Urinary bladder (tissue), 4 donors: ENCODE measurements around the gene BRCC3. TPM values are rescaled to one million over a fixed set of nuclear protein-coding genes. Genes with fewer than 3 reads are reported as not detected.
A peak's percentile ranks its signal among the peaks of the same experiment; 100 is the strongest.

Experiments used
- DNase-seq: peaks from one replicate; pipeline ENCODE4 v3.0.0-alpha.2; 2015; ENCODE audit errors: extremely low spot score
- H3K27ac ChIP-seq: one replicate; pipeline ENCODE4 v1.5.1; 2013; ENCODE audit warnings: low read depth, mild to moderate bottlenecking, moderate library complexity
- H3K36me3 ChIP-seq: one replicate; pipeline ENCODE4 v1.6.1; 2013; ENCODE audit warnings: mild to moderate bottlenecking, moderate library complexity; ENCODE audit not compliant: insufficient read depth
- H3K4me1 ChIP-seq: one replicate; pipeline ENCODE4 v1.6.1; 2013; ENCODE audit warnings: mild to moderate bottlenecking, moderate library complexity; ENCODE audit not compliant: insufficient read depth
- H3K4me3 ChIP-seq: one replicate; pipeline ENCODE4 v1.5.1; 2013; ENCODE audit warnings: low read depth, low read length
- WGBS: extraction: QIAGEN DNeasy Blood & Tissue Kit; methylation state at CpG from one replicate; pipeline ENCODE4 v1.1.7; 2013; 5-methylcytosine and 5-hydroxymethylcytosine counted together
- polyA plus RNA-seq: library from polyadenylated mRNA; stranded (reverse); fragments of 200-250 nt; gene quantifications from one replicate; pipeline ENCODE4 v1.2.3, GENCODE V29; 2013
- total RNA-seq: library from RNA; depleted of rRNA; stranded (reverse); fragments of >200 nt; gene quantifications from one replicate; pipeline ENCODE4 v1.2.3, GENCODE V29; 2014
- donor health status: healthy with polysubstance abuse.
- donor health status: healthy.

Gene BRCC3
- total and polyA plus RNA-seq, 2 donors, result 12.1 to 16.3 TPM

DNA sequence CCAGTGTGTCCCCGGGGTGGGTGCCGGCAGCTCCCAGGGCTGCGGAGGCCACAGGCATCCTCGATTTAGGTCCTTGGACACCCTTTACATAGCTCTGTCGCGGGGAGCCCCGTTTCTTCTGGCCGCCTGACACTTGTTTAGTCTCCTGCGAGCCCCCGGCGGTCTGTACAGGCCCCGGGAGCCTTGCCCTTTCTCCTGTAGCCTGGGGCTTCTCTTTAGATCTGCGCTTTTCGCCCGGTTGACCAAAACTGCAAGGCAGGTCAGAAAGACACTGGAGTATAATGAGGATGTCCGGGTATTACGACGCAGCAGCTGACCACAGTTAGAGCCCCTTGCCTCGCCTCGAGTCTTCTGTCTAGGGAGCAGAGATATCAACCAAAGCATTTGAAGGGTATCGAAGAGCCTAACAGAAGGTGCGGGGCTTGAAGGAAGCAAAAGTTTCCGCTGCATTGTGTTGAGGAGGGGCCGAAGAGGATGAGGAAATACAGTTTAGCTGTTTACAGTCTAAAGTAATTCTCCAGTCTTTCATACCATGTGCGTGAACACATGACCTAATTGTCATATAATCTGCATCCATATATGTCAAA lies 479 bp downstream of the BRCC3 start:
- H3K4me1 ChIP-seq, result no peaks in the 10 kb centered on the region
- H3K4me3 ChIP-seq, result peak overlapping the region; percentile 55
- H3K36me3 ChIP-seq, result no peaks in the 10 kb centered on the region
- under 1% methylated on average over 25 of the region's 25 CpGs for WGBS
- DNase-seq, result no peak
- H3K27ac ChIP-seq, result peak overlapping the region; percentile 67

DNA sequence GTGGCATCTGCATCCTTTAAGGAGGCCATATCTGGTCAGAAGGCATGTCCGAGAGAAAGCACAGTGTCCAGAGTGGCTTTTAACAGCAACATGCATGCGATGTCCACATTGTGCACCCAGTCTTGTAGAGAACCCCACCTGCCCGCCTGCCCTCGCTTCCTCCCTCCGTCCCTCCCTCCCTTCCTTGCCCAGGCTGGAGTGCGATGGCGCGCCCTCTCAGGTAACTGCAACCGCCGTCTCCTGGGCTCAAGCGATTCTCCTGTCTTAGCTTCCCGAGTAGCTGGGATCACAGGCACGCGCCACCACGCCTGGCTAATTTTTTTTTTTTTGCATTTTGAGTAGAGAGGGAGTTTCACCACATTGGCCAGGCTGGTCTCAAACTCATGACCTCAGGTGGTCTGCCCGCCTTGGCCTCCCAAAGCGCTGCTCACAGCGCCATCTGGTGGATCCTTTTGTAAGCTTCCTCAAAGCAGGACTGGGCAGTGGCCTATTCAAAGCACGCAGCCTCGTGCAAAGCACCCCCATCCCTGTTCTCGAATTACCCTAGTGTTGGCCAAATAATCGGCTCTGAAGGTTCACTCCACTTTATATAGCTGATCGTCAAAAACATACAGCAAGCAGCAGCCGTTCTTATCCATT lies 15.0 kb downstream of the BRCC3 start:
- H3K4me3 ChIP-seq, result no peak overlapping the region
- no peak overlapping the region for H3K27ac ChIP-seq
- H3K4me1 ChIP-seq, result no peaks in the 10 kb centered on the region
- 84% methylated on average over 24 of the region's 24 CpGs for WGBS
- no peak for DNase-seq
- H3K36me3 ChIP-seq, result no peaks in the 10 kb centered on the region

DNA sequence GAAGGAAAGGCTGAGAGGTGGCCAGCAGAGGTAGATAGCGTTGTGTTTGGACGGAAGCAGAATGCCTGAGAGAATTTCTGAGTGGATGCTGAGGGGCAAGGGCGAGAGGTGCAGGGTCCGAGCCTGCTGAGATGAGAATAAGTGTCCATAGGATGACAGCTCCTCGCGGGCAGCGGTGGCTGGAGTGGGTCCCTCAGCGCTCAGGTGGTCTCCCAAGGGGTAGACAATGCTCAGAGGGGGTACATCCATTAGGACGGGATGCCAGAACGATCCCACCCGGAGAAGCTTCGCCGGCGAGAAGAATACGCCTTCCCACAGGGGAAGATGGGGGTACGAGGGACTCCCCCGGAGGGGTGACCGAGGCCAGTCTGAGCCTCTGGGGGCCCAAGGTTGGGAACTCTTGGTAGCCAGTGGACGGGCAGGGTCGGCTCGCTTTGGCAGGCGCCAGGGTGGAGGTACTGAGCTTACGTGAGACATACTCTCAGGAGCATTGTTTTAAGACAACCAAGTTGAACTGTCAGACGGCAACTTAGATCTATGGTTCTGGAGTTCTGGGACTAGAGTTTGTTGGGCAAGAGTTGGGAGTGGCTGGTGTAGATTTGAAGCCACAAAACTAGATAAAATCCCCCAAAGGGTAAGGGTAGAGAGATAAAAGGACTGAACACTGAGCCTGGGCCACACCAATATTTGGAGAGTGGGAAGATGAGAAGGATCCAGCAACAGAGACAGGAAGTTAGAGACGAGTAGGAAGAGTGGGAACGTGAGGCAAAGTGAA lies 15.8 kb downstream of the BRCC3 start:
- no peak for DNase-seq
- Histone ChIP-seq H3K4me1 (no peaks in the 10 kb centered on the region), H3K36me3 (no peaks in the 10 kb centered on the region), H3K4me3 (no peak overlapping the region), H3K27ac (no peak overlapping the region)
- 96% methylated on average over 26 of the region's 26 CpGs for WGBS

GRCh38 chrX:155094468-155095061 lies 23.3 kb downstream of the BRCC3 start:
- 34% methylated on average over 4 of the region's 4 CpGs for WGBS
- Histone ChIP-seq H3K4me3 (no peak overlapping the region), H3K27ac (no peak overlapping the region), H3K4me1 (no peaks in the 10 kb centered on the region), H3K36me3 (no peaks in the 10 kb centered on the region)
- DNase-seq, result no peak

DNA sequence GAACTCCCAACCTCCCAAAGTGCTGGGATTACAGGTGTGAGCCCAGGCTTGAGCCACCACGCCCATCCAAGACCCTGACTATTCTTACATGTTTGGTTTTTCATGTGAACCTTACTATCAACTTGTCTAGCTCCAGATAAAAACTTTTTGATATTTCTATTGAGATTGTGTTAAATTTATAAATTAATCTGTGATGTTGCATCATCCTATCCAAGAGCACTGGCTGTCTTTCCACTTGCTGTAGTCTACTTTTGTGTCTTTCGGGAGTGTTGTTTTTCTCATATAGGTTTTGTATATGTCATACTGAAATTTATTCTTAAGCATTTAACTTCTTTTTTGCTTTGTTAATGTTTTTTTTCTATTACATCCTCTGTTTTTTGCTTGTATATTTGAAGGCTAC lies 34.6 kb downstream of the BRCC3 start:
- Histone ChIP-seq H3K4me1 (no peaks in the 10 kb centered on the region), H3K36me3 (peaks cover 1% of the 10 kb centered on the region), H3K4me3 (no peak overlapping the region), H3K27ac (no peak overlapping the region)
- 98% methylated on average over 2 of the region's 2 CpGs for WGBS
- DNase-seq, result no peak

DNA sequence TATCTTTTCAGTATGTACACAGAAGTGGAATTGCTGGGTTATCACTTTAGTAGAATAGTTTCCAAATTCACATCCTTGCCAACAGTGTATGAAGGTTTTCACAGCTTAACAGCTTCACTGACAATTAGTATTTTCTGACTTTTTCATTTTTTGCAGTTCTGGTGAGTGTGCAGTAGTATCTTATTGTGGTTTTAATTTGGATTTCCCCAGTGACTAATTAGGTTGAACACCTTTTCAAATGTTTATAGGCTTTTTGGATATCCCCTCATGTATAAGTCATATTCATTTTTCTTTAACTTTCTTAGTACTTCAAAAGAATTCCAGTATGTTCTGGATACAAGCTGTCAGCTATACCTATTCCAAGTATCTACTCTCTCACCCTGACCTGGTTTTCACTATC lies 37.1 kb downstream of the BRCC3 start:
- H3K4me3 ChIP-seq, result no peak overlapping the region
- no peak overlapping the region for H3K27ac ChIP-seq
- H3K36me3 ChIP-seq, result peaks cover 1% of the 10 kb centered on the region

GRCh38 chrX:155112171-155112570 lies 40.9 kb downstream of the BRCC3 start:
- Histone ChIP-seq H3K27ac (no peak overlapping the region), H3K4me3 (no peak overlapping the region), H3K36me3 (peaks cover 1% of the 10 kb centered on the region), H3K4me1 (no peaks in the 10 kb centered on the region)
- WGBS, result 92% methylated on average over 3 of the region's 3 CpGs
- DNase-seq, result no peak

More for the DNA sequence above, 37.1 kb downstream of the BRCC3 start:
- H3K4me1 ChIP-seq, result no peaks in the 10 kb centered on the region
- DNase-seq, result no peak

GRCh38 chrX:155113097-155113496 lies 41.8 kb downstream of the BRCC3 start:
- no peak for DNase-seq
- H3K4me3 ChIP-seq, result no peak overlapping the region
- WGBS, result 99% methylated on average over 4 of the region's 4 CpGs

DNA sequence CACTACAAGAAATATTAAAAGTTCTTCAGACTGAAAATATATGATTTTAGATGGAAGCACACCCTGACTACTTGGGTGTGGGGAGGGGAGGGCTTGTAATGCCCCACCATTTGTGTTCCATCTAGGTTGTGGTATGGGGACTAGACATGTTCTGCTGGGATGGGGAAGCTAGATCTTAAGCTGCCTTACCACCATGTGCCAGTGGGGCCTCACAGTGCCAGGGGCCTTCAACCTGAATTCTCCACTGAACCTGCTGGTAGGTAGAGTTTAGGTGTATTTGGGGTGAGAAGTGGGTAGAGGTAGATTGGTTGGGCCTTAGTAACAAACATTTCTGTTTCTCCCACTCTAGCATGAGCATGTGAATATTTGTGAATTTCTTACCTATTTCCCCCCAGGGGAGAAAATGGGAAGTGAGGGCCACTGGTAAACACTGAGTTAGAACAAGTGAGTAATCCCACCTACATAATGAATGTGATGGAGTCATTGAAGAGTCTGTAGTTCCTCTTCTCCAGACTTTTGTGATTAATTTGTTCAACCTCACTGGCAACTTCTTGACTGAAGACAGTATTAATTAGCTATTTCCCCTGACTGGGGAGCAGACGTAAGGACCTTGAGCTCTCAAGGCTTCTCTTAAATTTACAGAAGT lies 44.0 kb downstream of the BRCC3 start:
- H3K27ac ChIP-seq, result no peak overlapping the region
- no peak for DNase-seq
- H3K4me1 ChIP-seq, result no peaks in the 10 kb centered on the region
- 98% methylated on average over 1 of the region's 1 CpG for WGBS
- no peaks in the 10 kb centered on the region for H3K36me3 ChIP-seq
- H3K4me3 ChIP-seq, result no peak overlapping the region

More at GRCh38 chrX:155113097-155113496, 41.8 kb downstream of the BRCC3 start:
- Histone ChIP-seq H3K36me3 (peaks cover 1% of the 10 kb centered on the region), H3K27ac (no peak overlapping the region), H3K4me1 (no peaks in the 10 kb centered on the region)

GRCh38 chrX:155127465-155127864 lies 56.2 kb downstream of the BRCC3 start:
- no peaks in the 10 kb centered on the region for H3K4me1 ChIP-seq
- WGBS, result 74% methylated on average over 1 of the region's 1 CpG

GRCh38 chrX:155127940-155128339 lies 56.6 kb downstream of the BRCC3 start:
- no peak for DNase-seq
- no peak overlapping the region for H3K4me3 ChIP-seq
- no peaks in the 10 kb centered on the region for H3K4me1 ChIP-seq
- no peaks in the 10 kb centered on the region for H3K36me3 ChIP-seq
- no peak overlapping the region for H3K27ac ChIP-seq

More at GRCh38 chrX:155127465-155127864, 56.2 kb downstream of the BRCC3 start:
- H3K4me3 ChIP-seq, result no peak overlapping the region
- no peak for DNase-seq
- H3K36me3 ChIP-seq, result no peaks in the 10 kb centered on the region
- H3K27ac ChIP-seq, result no peak overlapping the region

DNA sequence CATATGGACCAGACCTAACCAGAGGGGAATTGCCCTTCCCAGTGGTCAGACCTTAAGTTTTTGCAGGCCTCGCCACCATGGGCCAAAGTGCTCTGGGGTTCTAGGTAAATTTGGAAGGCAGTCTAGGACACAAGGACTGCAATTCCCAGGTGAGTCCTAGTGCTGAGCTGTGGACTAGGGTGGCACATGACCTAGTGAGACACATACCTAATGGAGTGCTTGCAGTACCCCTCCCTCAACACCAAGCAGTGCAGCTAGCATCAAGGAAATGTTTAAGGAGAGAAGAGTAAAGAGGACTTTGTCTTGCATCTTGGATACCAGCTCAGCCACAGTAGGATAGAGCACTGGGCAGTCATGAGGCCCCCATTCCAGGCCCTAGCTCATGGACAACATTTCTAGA lies 60.8 kb downstream of the BRCC3 start:
- DNase-seq, result no peak
- WGBS, result 100% methylated on average over 1 of the region's 1 CpG

GRCh38 chrX:155134255-155134654 lies 62.9 kb downstream of the BRCC3 start:
- no peak for DNase-seq
- H3K4me3 ChIP-seq, result no peak overlapping the region
- no peaks in the 10 kb centered on the region for H3K36me3 ChIP-seq
- 80% methylated on average over 4 of the region's 4 CpGs for WGBS
- H3K4me1 ChIP-seq, result no peaks in the 10 kb centered on the region
- no peak overlapping the region for H3K27ac ChIP-seq

More for the DNA sequence above, 60.8 kb downstream of the BRCC3 start:
- H3K27ac ChIP-seq, result no peak overlapping the region
- no peaks in the 10 kb centered on the region for H3K4me1 ChIP-seq
- no peak overlapping the region for H3K4me3 ChIP-seq
- H3K36me3 ChIP-seq, result no peaks in the 10 kb centered on the region
